A549 (cell line): ENCODE measurements around the gene FAM204A.

Experiments
- CTCF ChIP-seq: fragments of >200 bp; sonication (Bioruptor Twin); formaldehyde crosslinking; IDR thresholded peaks from 3 replicates; pipeline ENCODE4 v1.5.1; 2016
- EP300 ChIP-seq, 2 experiments: fragments of >200 bp; sonication (Bioruptor Twin); formaldehyde crosslinking; IDR thresholded peaks; 2 replicates in 1 of 2; 3 replicates in 1 of 2; pipeline ENCODE4 v1.6.1; 2016 to 2017
- GATA3 ChIP-seq: IDR thresholded peaks from 2 replicates; pipeline ENCODE4 v1.6.1; 2012; ENCODE audit warnings: borderline replicate concordance
- MAFK ChIP-seq: fragments of 450-650 bp; IDR thresholded peaks from 2 replicates; pipeline ENCODE4 v1.6.1; 2014; ENCODE audit not compliant: partially characterized antibody
- MAZ ChIP-seq: fragments of 150-350 bp; IDR thresholded peaks from 2 replicates; pipeline ENCODE4 v1.6.1; 2014; ENCODE audit warnings: antibody characterized with exemption, low read depth, low read length, borderline replicate concordance
- POLR2A ChIP-seq: IDR thresholded peaks from 2 replicates; pipeline ENCODE4 v1.6.1; 2012; ENCODE audit warnings: mild to moderate bottlenecking, low read length
- RAD21 ChIP-seq, 2 experiments: fragments of >200 bp in 1 of 2; sonication (Bioruptor Twin) in 1 of 2; formaldehyde crosslinking in 1 of 2; IDR thresholded peaks in 1 of 2; conservative IDR thresholded peaks in 1 of 2; 2 replicates in 1 of 2; 3 replicates in 1 of 2; pipeline ENCODE4 v1.6.1; 2012 to 2018; ENCODE audit warnings: inconsistent platforms in 1 of 2
- ZFP36 ChIP-seq: fragments of 450-650 bp; IDR thresholded peaks from 2 replicates; pipeline ENCODE4 v1.6.1; 2014; ENCODE audit warnings: borderline replicate concordance; ENCODE audit not compliant: partially characterized antibody
- TF ChIP-seq, protein P1 (sequence below): fragments of 200-600 bp; sonication (generic); IDR thresholded peaks from 2 replicates; pipeline ENCODE4 v1.6.1; 2016; ENCODE audit warnings: antibody characterized with exemption, mild to moderate bottlenecking, moderate library complexity

GRCh38 chr10:118256209-118256608 lies 85.9 kb downstream of the FAM204A start:
- no peak for TF ChIP-seq CTCF
- TF ChIP-seq EP300 (IDR thresholded peaks at IDR 0.05), result no peak
- no peak for TF ChIP-seq RAD21 (conservative IDR thresholded peaks at IDR 0.05 in 1 of 2, IDR thresholded peaks at IDR 0.05 in 1 of 2)
- TF ChIP-seq, protein P1, sequence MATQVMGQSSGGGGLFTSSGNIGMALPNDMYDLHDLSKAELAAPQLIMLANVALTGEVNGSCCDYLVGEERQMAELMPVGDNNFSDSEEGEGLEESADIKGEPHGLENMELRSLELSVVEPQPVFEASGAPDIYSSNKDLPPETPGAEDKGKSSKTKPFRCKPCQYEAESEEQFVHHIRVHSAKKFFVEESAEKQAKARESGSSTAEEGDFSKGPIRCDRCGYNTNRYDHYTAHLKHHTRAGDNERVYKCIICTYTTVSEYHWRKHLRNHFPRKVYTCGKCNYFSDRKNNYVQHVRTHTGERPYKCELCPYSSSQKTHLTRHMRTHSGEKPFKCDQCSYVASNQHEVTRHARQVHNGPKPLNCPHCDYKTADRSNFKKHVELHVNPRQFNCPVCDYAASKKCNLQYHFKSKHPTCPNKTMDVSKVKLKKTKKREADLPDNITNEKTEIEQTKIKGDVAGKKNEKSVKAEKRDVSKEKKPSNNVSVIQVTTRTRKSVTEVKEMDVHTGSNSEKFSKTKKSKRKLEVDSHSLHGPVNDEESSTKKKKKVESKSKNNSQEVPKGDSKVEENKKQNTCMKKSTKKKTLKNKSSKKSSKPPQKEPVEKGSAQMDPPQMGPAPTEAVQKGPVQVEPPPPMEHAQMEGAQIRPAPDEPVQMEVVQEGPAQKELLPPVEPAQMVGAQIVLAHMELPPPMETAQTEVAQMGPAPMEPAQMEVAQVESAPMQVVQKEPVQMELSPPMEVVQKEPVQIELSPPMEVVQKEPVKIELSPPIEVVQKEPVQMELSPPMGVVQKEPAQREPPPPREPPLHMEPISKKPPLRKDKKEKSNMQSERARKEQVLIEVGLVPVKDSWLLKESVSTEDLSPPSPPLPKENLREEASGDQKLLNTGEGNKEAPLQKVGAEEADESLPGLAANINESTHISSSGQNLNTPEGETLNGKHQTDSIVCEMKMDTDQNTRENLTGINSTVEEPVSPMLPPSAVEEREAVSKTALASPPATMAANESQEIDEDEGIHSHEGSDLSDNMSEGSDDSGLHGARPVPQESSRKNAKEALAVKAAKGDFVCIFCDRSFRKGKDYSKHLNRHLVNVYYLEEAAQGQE, result no peak
- TF ChIP-seq POLR2A, result no peak
- TF ChIP-seq GATA3, result no peak
- TF ChIP-seq MAFK, result no peak
- TF ChIP-seq ZFP36, result no peak
- TF ChIP-seq MAZ, result no peak
